Neuronal stem cell (in vitro differentiated cells): ENCODE measurements around the gene C1orf56.

Source experiments
- DNase-seq: peaks from one replicate; pipeline ENCODE4 v3.0.0-alpha.2; 2013; ENCODE audit warnings: low spot score
- H2AFZ ChIP-seq: one replicate; pipeline ENCODE4 v1.6.1; 2013; ENCODE audit warnings: mild to moderate bottlenecking, low read length, inconsistent platforms
- H2AK5ac ChIP-seq: 2 replicates; pipeline ENCODE4 v1.6.1; 2013; ENCODE audit warnings: low read depth, mild to moderate bottlenecking, inconsistent platforms, low read length, moderate library complexity, mixed read lengths
- H2BK120ac ChIP-seq: 2 replicates; pipeline ENCODE4 v1.6.1; 2013; ENCODE audit warnings: low read depth, mild to moderate bottlenecking, inconsistent platforms, low read length, moderate library complexity, mixed read lengths
- H2BK12ac ChIP-seq: one replicate; pipeline ENCODE4 v1.6.1; 2013; ENCODE audit warnings: low read length, inconsistent platforms
- H2BK15ac ChIP-seq: 2 replicates; pipeline ENCODE4 v1.6.1; 2013; ENCODE audit warnings: mild to moderate bottlenecking, low read length, inconsistent platforms, mixed read lengths
- H2BK5ac ChIP-seq: one replicate; pipeline ENCODE4 v1.6.1; 2013; ENCODE audit warnings: inconsistent platforms, mild to moderate bottlenecking, low read length, moderate library complexity
- H3K14ac ChIP-seq: one replicate; pipeline ENCODE4 v1.6.1; 2013; ENCODE audit warnings: low read length, inconsistent platforms
- H3K18ac ChIP-seq: 2 replicates; pipeline ENCODE4 v1.6.1; 2013; ENCODE audit warnings: low read length, inconsistent platforms
- H3K23ac ChIP-seq: 2 replicates; pipeline ENCODE4 v1.6.1; 2013; ENCODE audit warnings: low read depth, mild to moderate bottlenecking, mixed read lengths, low read length, inconsistent platforms; ENCODE audit not compliant: poor library complexity
- H3K27ac ChIP-seq: replicated peaks from 3 replicates; pipeline ENCODE4 v1.5.1; 2013; ENCODE audit warnings: low read length, inconsistent platforms
- H3K27me3 ChIP-seq, 3 experiments: 2 replicates each; pipeline ENCODE4 v1.6.1; 2013; ENCODE audit warnings: low read length in 3 of 3, mild to moderate bottlenecking in 2 of 3, inconsistent platforms in 1 of 3, low read depth in 1 of 3, mixed read lengths in 1 of 3, moderate library complexity in 1 of 3; ENCODE audit not compliant: control insufficient read depth in 3 of 3, insufficient read depth in 3 of 3
- H3K36me3 ChIP-seq, 2 donors: replicated peaks in 1 of 2; 2 replicates each; pipeline ENCODE4 v1.6.1; 2013; ENCODE audit warnings: low read length in 2 of 2; ENCODE audit not compliant: control insufficient read depth in 2 of 2, insufficient read depth in 2 of 2
- H3K4ac ChIP-seq: 2 replicates; pipeline ENCODE4 v1.6.1; 2013; ENCODE audit warnings: inconsistent platforms, mild to moderate bottlenecking, low read length, moderate library complexity
- H3K4me1 ChIP-seq, 2 donors: 1 replicate in 1 of 2; 2 replicates in 1 of 2; pipeline ENCODE4 v1.6.1; 2013; ENCODE audit warnings: low read length in 2 of 2, low read depth in 1 of 2; ENCODE audit not compliant: control insufficient read depth in 2 of 2, insufficient read depth in 1 of 2
- H3K4me2 ChIP-seq: one replicate; pipeline ENCODE4 v1.6.1; 2013; ENCODE audit warnings: mild to moderate bottlenecking, low read length, inconsistent platforms; ENCODE audit not compliant: insufficient read depth, poor library complexity, severe bottlenecking
- H3K4me3 ChIP-seq, 2 donors: 2 replicates each; pipeline ENCODE4 v1.5.1; 2013; ENCODE audit warnings: low read length in 2 of 2, mild to moderate bottlenecking in 2 of 2, inconsistent platforms in 1 of 2, moderate library complexity in 1 of 2
- H3K79me1 ChIP-seq: one replicate; pipeline ENCODE4 v1.6.1; 2013; ENCODE audit warnings: low read depth, mild to moderate bottlenecking, inconsistent platforms, low read length, moderate library complexity
- H3K9ac ChIP-seq: one replicate; pipeline ENCODE4 v1.6.1; 2013; ENCODE audit warnings: mild to moderate bottlenecking, low read depth, low read length, inconsistent platforms; ENCODE audit not compliant: poor library complexity
- H3K9me3 ChIP-seq, 2 donors: replicated peaks in 1 of 2; 2 replicates each; pipeline versions ENCODE3 to v1.6.1; 2013; ENCODE audit warnings: low read length in 2 of 2, mild to moderate bottlenecking in 2 of 2, inconsistent platforms in 1 of 2, low read depth in 1 of 2, mixed read lengths in 1 of 2, moderate library complexity in 1 of 2; ENCODE audit not compliant: control insufficient read depth in 2 of 2, insufficient read depth in 1 of 2
- H4K8ac ChIP-seq: one replicate; pipeline ENCODE4 v1.6.1; 2013; ENCODE audit warnings: low read depth, mild to moderate bottlenecking, inconsistent platforms, low read length, moderate library complexity
- H4K91ac ChIP-seq: one replicate; pipeline ENCODE4 v1.6.1; 2013; ENCODE audit warnings: low read length, low read depth, mild to moderate bottlenecking, inconsistent platforms; ENCODE audit not compliant: poor library complexity
- WGBS, 2 donors: extraction: QIAGEN DNeasy Blood & Tissue Kit; methylation state at CpG; one replicate each; pipeline ENCODE4 v1.1.7; 2013; ENCODE audit warnings: missing lambda C conversion rate in 2 of 2, mixed read lengths in 1 of 2; ENCODE audit not compliant: insufficient read length in 2 of 2, insufficient replicate concordance in 1 of 2; ENCODE audit errors: extremely low coverage in 2 of 2; 5-methylcytosine and 5-hydroxymethylcytosine counted together

Gene C1orf56

DNA sequence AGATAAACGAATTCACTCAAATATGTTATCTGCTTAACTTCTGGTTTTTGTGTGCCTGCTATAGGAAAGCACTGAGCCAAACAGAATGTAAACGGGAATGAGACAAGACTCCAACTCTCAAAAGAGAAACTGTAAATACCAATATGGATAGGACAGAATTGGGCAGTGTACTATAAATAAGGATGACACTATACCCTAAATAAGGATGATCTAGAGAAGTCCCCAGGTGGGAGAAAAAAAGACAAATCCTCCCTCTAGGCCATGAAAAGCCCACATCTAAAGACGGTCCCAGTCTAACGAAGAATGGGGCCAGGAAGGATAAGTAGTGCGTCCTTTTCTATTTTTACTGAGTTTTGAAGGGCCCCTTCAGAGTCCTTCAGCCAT lies 21.5 kb downstream of the C1orf56 start:
- H3K27ac ChIP-seq: no peak overlapping the region
- no peak overlapping the region for H2BK12ac ChIP-seq
- WGBS, 2 donors: no CpG with 5 or more reads among the region's 5 CpGs
- H3K4me3 ChIP-seq: no peak overlapping the region
- no peak overlapping the region for H3K9ac ChIP-seq
- H4K8ac ChIP-seq: no peak overlapping the region
- H2BK5ac ChIP-seq: no peak overlapping the region
- H4K91ac ChIP-seq: no peak overlapping the region
- peaks cover 0 to 4% of the 10 kb centered on the region in 2 donors for H3K9me3 ChIP-seq
- no peaks in the 10 kb centered on the region for H3K79me1 ChIP-seq
- no peak overlapping the region for H2BK120ac ChIP-seq
- H3K4ac ChIP-seq: no peak overlapping the region
- no peak overlapping the region for H3K18ac ChIP-seq
- H3K23ac ChIP-seq: no peak overlapping the region
- no peak overlapping the region for H2BK15ac ChIP-seq
- peaks cover 15 to 68% of the 10 kb centered on the region in 2 donors for H3K36me3 ChIP-seq
- H2AFZ ChIP-seq: no peak overlapping the region
- H2AK5ac ChIP-seq: no peak overlapping the region
- peaks cover 0 to 4% of the 10 kb centered on the region in 2 donors for H3K4me1 ChIP-seq
- no peak overlapping the region for H3K14ac ChIP-seq
- no peak overlapping the region for H3K4me2 ChIP-seq
- H3K27me3 ChIP-seq: no peaks in the 10 kb centered on the region
- DNase-seq: no peak

DNA sequence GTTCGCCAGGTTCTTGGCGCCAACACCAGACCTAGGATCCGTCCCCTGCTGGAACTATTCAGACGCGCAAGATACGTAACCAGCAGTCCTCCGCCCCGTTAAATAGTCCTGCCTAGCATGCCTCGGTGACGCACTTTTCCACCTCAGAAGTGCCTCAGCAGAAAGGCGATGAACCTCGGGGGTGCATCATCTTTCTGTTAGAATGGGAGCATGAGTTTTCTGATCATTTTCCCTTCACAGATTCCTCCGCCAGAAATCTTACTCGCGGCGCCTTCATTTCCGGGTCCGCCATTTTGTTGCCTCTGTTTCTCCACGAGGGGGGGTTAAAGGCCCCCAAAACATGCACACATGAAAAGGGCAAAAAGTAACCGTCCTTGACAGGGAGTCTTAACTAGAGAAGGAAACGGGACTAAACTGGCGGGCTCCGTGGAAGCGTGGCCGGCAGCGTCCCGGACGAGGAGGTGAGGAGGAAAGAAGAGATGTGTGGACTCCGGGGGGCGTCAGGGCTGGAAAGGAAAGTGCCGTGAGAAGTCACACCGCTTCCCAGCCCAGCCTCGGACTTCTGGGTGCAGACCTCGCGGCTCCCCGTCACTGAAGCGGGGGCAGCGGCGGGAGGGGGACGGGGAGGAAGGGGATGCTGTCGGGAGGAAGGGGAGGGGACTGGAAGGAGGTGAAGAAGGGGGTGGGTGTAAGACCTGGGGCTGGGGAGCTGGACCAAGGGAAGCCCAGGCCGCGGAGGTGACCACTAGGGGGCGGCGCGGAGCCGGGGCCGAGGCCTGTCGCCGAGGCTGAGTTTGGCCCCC lies 23.1 kb downstream of the C1orf56 start, which contains the start of gene GABPB2:
GABPB2 (plus strand) TSS at position 288 of the 803 bp plus-strand sequence. CDS start 17,429 bp downstream, outside the sequence.
- Histone ChIP-seq H2BK15ac (no peak within 1 kb of the TSS), H4K91ac (no peak within 1 kb of the TSS), H4K8ac (peak within 1 kb of the TSS; percentile 83), H3K4ac (peak within 1 kb of the TSS; percentile 32), H3K9ac (peak within 1 kb of the TSS; percentile 94), H3K23ac (peak within 1 kb of the TSS; percentile 58), H3K9me3 (peaks cover 0 to 4% of the 10 kb centered on the region in 2 donors), H2BK12ac (no peak within 1 kb of the TSS), H2BK5ac (no peak within 1 kb of the TSS), H2AFZ (peak within 1 kb of the TSS; percentile 56), H2AK5ac (no peak within 1 kb of the TSS), H3K36me3 (peaks cover 11 to 55% of the 10 kb centered on the region in 2 donors), H3K18ac (peak within 1 kb of the TSS; percentile 99), H3K4me3 (peak within 1 kb of the TSS; percentile 41 to 83), H3K27me3 (no peaks in the 10 kb centered on the region), H2BK120ac (no peak within 1 kb of the TSS), H3K27ac (peak within 1 kb of the TSS; percentile 97), H3K4me1 (peaks cover 0 to 1% of the 10 kb centered on the region in 2 donors), H3K79me1 (no peaks in the 10 kb centered on the region), H3K4me2 (peak within 1 kb of the TSS; percentile 83), H3K14ac (peak within 1 kb of the TSS; percentile 39)
- peak; percentile 82 for DNase-seq
- no CpG with 5 or more reads among the region's 50 CpGs for WGBS, 2 donors

DNA sequence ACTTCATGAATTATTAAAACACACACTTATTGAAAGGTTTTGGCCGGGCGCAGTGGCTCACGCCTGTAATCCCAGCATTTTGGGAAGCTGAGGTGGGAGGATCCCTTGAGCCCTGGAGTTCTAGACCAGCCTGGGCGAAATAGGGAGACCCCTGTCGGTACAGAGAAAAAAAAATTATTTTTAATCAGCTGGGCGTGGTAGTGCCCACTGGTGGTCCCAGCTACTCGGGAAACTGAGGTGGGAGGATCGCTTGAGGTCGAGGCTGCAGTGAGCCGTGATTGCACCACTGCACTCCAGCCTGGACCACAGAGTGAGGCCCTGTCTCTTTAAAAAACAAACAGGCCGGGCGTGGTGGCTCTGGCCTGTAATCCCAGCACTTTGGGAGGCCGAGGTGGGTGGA lies 24.7 kb downstream of the C1orf56 start:
- Histone ChIP-seq H2BK120ac (no peak overlapping the region), H3K4me3 (no peak overlapping the region), H3K4me2 (no peak overlapping the region), H3K27ac (no peak overlapping the region), H2AK5ac (no peak overlapping the region), H3K18ac (no peak overlapping the region), H4K91ac (no peak overlapping the region), H3K79me1 (no peaks in the 10 kb centered on the region), H2BK12ac (no peak overlapping the region), H2AFZ (no peak overlapping the region), H3K14ac (no peak overlapping the region), H3K36me3 (peaks cover 2 to 42% of the 10 kb centered on the region in 2 donors), H3K23ac (no peak overlapping the region), H4K8ac (no peak overlapping the region), H2BK5ac (no peak overlapping the region), H3K27me3 (no peaks in the 10 kb centered on the region), H3K4ac (no peak overlapping the region), H2BK15ac (no peak overlapping the region), H3K4me1 (peaks cover 0 to 1% of the 10 kb centered on the region in 2 donors), H3K9me3 (no peaks in the 10 kb centered on the region), H3K9ac (no peak overlapping the region)
- WGBS, 2 donors: no CpG with 5 or more reads among the region's 13 CpGs
- DNase-seq: no peak

GRCh38 chr1:151085953-151086559 lies 38.5 kb downstream of the C1orf56 start:
- no peak overlapping the region for H4K91ac ChIP-seq
- no CpG with 5 or more reads among the region's 4 CpGs for WGBS, 2 donors
- no peaks in the 10 kb centered on the region for H3K79me1 ChIP-seq
- no peak for DNase-seq
- H3K9ac ChIP-seq: no peak overlapping the region
- no peak overlapping the region for H3K4ac ChIP-seq
- H2BK120ac ChIP-seq: no peak overlapping the region
- H2BK15ac ChIP-seq: no peak overlapping the region
- H4K8ac ChIP-seq: no peak overlapping the region
- no peaks in the 10 kb centered on the region for H3K27me3 ChIP-seq
- no peaks in the 10 kb centered on the region for H3K9me3 ChIP-seq
- no peak overlapping the region for H2AK5ac ChIP-seq
- no peak overlapping the region for H3K27ac ChIP-seq
- no peak overlapping the region for H3K18ac ChIP-seq
- no peak overlapping the region for H2BK5ac ChIP-seq
- no peak overlapping the region for H2AFZ ChIP-seq
- no peaks in the 10 kb centered on the region for H3K4me1 ChIP-seq
- no peak overlapping the region for H3K23ac ChIP-seq
- H3K36me3 ChIP-seq: no peaks in the 10 kb centered on the region
- H3K14ac ChIP-seq: no peak overlapping the region
- H2BK12ac ChIP-seq: no peak overlapping the region
- H3K4me3 ChIP-seq: no peak overlapping the region
- no peak overlapping the region for H3K4me2 ChIP-seq
